ENCODE data around the gene DAP. TPM values are rescaled to one million over a fixed set of nuclear protein-coding genes. Genes with fewer than 3 reads are reported as not detected.

Gene DAP
- total and polyA plus RNA-seq, 10 of the 15 experiments (the other 5 are each of a cell fraction or from before 2014, with no cell fraction given) = 12.9 to 130 (median 49.9) TPM

DNA sequence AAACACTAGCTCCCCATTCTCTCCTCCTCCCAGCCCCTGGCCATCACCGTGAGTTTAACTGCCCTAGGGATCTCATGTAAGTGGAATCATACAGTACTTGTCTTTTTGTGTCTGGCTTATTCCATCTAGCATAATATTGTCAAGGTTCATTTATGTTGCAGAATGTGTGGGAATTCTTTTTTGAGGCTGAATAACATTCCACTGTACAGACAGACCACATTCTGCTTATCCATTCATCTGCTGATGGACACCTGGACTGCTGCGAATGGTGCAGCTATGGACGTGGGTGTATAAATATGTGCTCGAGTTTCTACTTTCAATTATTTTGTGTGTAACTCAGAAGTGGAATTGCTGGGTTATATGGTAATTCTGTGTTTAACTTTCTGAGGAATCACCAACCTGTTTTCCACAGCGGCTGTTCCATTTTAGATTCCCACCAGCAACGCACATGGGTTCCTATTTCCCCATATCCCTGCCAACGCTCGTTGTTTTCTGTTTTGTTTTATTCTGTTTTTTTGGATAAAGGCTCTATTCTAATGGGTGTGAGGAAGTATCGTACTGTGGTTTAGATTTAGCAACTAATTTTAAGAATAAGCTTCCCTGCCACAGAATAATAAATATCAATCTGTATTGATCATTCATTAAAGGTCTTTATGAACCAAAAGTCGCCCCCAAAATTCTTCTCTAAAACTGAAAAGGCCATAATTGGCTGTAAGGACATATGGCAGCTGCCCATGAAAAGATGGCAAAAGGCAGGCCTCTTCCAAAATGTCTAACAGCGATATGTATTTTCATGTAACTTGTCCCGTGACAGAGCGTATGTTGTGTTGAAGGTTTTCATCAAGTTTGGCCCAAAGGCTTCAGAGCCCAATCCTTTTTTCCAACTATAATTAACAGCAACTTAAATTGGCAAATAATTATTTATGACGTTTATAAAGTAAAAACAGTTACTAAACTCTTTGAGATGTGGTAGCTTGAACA lies 70.3 kb downstream of the DAP start:
- no peaks in the 10 kb centered on the region for H3K27me3 ChIP-seq (replicated peaks in 1 of 2; ENCODE audit: control insufficient read depth in 2 of 2, insufficient read depth in 2 of 2, low read length in 1 of 2)
- peaks cover 8% of the 10 kb centered on the region for H3K4me1 ChIP-seq (ENCODE audit: control insufficient read depth, insufficient read depth, low read length)
- no peak overlapping the region for H3K9ac ChIP-seq (ENCODE audit: control insufficient read depth, insufficient read depth, low read length)
- ChIA-PET RAD21 (ENCODE audit: unreplicated experiment) (interaction anchor here (1.3 to 4.2 kb wide), 6 partner anchors 47 to 238 kb away, joined by 3 to 44 read pairs (median 10); no protein-coding TSS in a partner anchor), CTCF (interaction anchor here (0.7 to 7.0 kb wide), 22 partner anchors 8 to 407 kb away, joined by 3 to 111 read pairs (median 6); no protein-coding TSS in a partner anchor), POLR2A (no interaction called here), SMC1A (ENCODE audit: uncharacterized antibody, unreplicated experiment) (interaction anchor here (0.8 to 4.5 kb wide), 11 partner anchors 9 to 242 kb away, joined by 3 to 37 read pairs (median 5); no protein-coding TSS in a partner anchor)
- TF ChIP-seq SIN3A (IDR thresholded peaks at IDR 0.05; ENCODE audit: low read depth, low read length) (no peak), PAX5 (IDR thresholded peaks at IDR 0.05; ENCODE audit: borderline replicate concordance, low read depth, low read length) (no peak), SMC3 (IDR thresholded peaks at IDR 0.05; ENCODE audit: borderline replicate concordance, low read length) (no peak)
- TF ChIP-seq, protein P1, sequence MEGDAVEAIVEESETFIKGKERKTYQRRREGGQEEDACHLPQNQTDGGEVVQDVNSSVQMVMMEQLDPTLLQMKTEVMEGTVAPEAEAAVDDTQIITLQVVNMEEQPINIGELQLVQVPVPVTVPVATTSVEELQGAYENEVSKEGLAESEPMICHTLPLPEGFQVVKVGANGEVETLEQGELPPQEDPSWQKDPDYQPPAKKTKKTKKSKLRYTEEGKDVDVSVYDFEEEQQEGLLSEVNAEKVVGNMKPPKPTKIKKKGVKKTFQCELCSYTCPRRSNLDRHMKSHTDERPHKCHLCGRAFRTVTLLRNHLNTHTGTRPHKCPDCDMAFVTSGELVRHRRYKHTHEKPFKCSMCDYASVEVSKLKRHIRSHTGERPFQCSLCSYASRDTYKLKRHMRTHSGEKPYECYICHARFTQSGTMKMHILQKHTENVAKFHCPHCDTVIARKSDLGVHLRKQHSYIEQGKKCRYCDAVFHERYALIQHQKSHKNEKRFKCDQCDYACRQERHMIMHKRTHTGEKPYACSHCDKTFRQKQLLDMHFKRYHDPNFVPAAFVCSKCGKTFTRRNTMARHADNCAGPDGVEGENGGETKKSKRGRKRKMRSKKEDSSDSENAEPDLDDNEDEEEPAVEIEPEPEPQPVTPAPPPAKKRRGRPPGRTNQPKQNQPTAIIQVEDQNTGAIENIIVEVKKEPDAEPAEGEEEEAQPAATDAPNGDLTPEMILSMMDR (IDR thresholded peaks at IDR 0.05 in 2 of 3, conservative IDR thresholded peaks at IDR 0.05 in 1 of 3; ENCODE audit: control insufficient read depth in 2 of 3, extremely low read depth in 1 of 3, insufficient read depth in 1 of 3, low read depth in 3 of 3, low read length in 3 of 3) = no peak
- H3K36me3 ChIP-seq (ENCODE audit: control insufficient read depth in 2 of 2, insufficient read depth in 2 of 2, low read length in 1 of 2) = peaks cover 2 to 7% of the 10 kb centered on the region in 2 experiments; a peak in 3 of 4 replicates
- H3K4me3 ChIP-seq = no peak overlapping the region
- H4K20me1 ChIP-seq (ENCODE audit: control insufficient read depth, insufficient read depth) = no peaks in the 10 kb centered on the region
- ATAC-seq (no peak), DNase-seq (ENCODE audit: low read depth, low spot score) (no peak), FAIRE-seq (peak; percentile 66)
- H3K4me2 ChIP-seq (ENCODE audit: control insufficient read depth, insufficient read depth) = no peak overlapping the region
- in situ Hi-C loops (cut with MboI) (loop anchor here (10.0 kb wide), 1 partner anchor 174 kb away; no protein-coding TSS in a partner anchor), intact Hi-C loops (cut with micrococcal nuclease; ENCODE audit: unreplicated experiment) (loop anchor here (10.0 kb wide), 1 partner anchor 484 kb away; no protein-coding TSS in a partner anchor)
- no peak overlapping the region for H2AFZ ChIP-seq (ENCODE audit: control insufficient read depth, low read depth, low read length)
- WGBS (ENCODE audit: insufficient coverage, insufficient replicate concordance, low lambda C conversion rate, missing lambda C conversion rate) = 95% methylated on average over 14 of the region's 14 CpGs
- H3K27ac ChIP-seq (ENCODE audit: control insufficient read depth, insufficient read depth) = no peak overlapping the region
- BruUV-seq (replicated peaks) = TSS peak; percentile 28
- peaks cover 6% of the 10 kb centered on the region for H3K79me2 ChIP-seq (ENCODE audit: control insufficient read depth, insufficient read depth, low read length)
- H3K9me3 ChIP-seq (replicated peaks; ENCODE audit: control insufficient read depth, insufficient read depth, low read length) = peaks cover 16% of the 10 kb centered on the region

All from GM12878 (cell line).